IMR-90 (cell line): ENCODE data around the gene ANKRD11.
"Not testable (repeated sequence)": the region's sequence is repeated elsewhere in the genome, so short reads cannot be mapped to it uniquely, and the experiment has no call there.

ENCODE experiments used
- CEBPB ChIP-seq: IDR thresholded peaks from 2 replicates; pipeline ENCODE4 v1.6.1; 2012; ENCODE audit warnings: low read depth, low read length, improper control_type of control experiment
- CTCF ChIP-seq: conservative IDR thresholded peaks from 2 replicates; pipeline ENCODE4 v1.5.1; 2012; ENCODE audit warnings: mild to moderate bottlenecking, low read depth, low read length, improper control_type of control experiment
- MAZ ChIP-seq: IDR thresholded peaks from 2 replicates; pipeline ENCODE4 v1.6.1; 2012; ENCODE audit warnings: low read depth, mild to moderate bottlenecking, low read length, improper control_type of control experiment, moderate library complexity, borderline replicate concordance
- POLR2A ChIP-seq: IDR thresholded peaks from 2 replicates; pipeline ENCODE4 v1.6.1; 2012; ENCODE audit warnings: mild to moderate bottlenecking, low read depth, low read length
- RAD21 ChIP-seq: IDR thresholded peaks from 2 replicates; pipeline ENCODE4 v1.6.1; 2012; ENCODE audit warnings: low read length, improper control_type of control experiment
- RCOR1 ChIP-seq: IDR thresholded peaks from 2 replicates; pipeline ENCODE4 v1.6.1; 2012; ENCODE audit warnings: mild to moderate bottlenecking, low read length, improper control_type of control experiment; ENCODE audit not compliant: insufficient replicate concordance
- RFX5 ChIP-seq: IDR thresholded peaks from 2 replicates; pipeline ENCODE4 v1.8.0; 2012; ENCODE audit warnings: low read depth, mild to moderate bottlenecking, low read length, moderate library complexity
- SMC3 ChIP-seq: fragments of 150-350 bp; IDR thresholded peaks from 2 replicates; pipeline ENCODE4 v1.6.1; 2016; ENCODE audit warnings: low read depth, mild to moderate bottlenecking, antibody characterized with exemption, low read length, moderate library complexity
- USF2 ChIP-seq: fragments of 150-350 bp; IDR thresholded peaks from 2 replicates; pipeline ENCODE4 v1.6.1; 2017; ENCODE audit warnings: mild to moderate bottlenecking, antibody characterized with exemption, low read length, low read depth

GRCh38 chr16:89362540-89363223, 127.7 kb downstream of the ANKRD11 start:
- not testable (repeated sequence) for TF ChIP-seq POLR2A, MAZ, CTCF, CEBPB, RAD21, RCOR1, USF2, SMC3, RFX5
